ENCODE measurements around the gene CDH5. TPM values are rescaled to one million over a fixed set of nuclear protein-coding genes. Genes with fewer than 3 reads are reported as not detected.

The CDH5 gene
- total and polyA plus RNA-seq, 2 of the 4 experiments (the other 2 are of a cell fraction): not detected

- BruUV-seq (replicated peaks): no TSS peak
Measured at GRCh38 chr16:66403531-66404145, 37.1 kb downstream of the CDH5 start.

More at GRCh38 chr16:66403531-66404145, 37.1 kb downstream of the CDH5 start:
- peaks cover 2% of the 10 kb centered on the region; the same call in 1 of the 2 replicates for H3K9me3 ChIP-seq (ENCODE audit: control insufficient read depth, insufficient read depth, low read length)
- H2BK120ac ChIP-seq (ENCODE audit: low read depth, low read length): no peak overlapping the region
- POLR2A ChIA-PET (ENCODE audit: unreplicated experiment): no interaction called here
- no peak overlapping the region for H2AK5ac ChIP-seq (ENCODE audit: low read depth, low read length)
- in situ Hi-C loops (cut with MboI; ENCODE audit: low sequenced_read_pairs): loop anchor here (10.0 kb wide), 1 partner anchor 461 kb away; no protein-coding TSS in a partner anchor
- dilution Hi-C loops (cut with HindIII; ENCODE audit: low sequenced_read_pairs, unreplicated experiment): no loop called here
- no peak overlapping the region for H3K23ac ChIP-seq (ENCODE audit: low read depth, low read length)
- H4K5ac ChIP-seq (ENCODE audit: low read depth, low read length): no peak overlapping the region
- no peak overlapping the region for H3K56ac ChIP-seq (ENCODE audit: extremely low read depth, insufficient read depth, low read length)
- no peak overlapping the region for H2BK20ac ChIP-seq (ENCODE audit: low read depth, low read length)
- no peak overlapping the region for H2AK9ac ChIP-seq (replicated peaks; ENCODE audit: low read depth, low read length, poor library complexity)
- H3K79me1 ChIP-seq (ENCODE audit: low read depth in 1 of 2, low read length in 2 of 2): no peaks in the 10 kb centered on the region
- no peak for TF ChIP-seq MAZ (IDR thresholded peaks at IDR 0.05; ENCODE audit: borderline replicate concordance, low read depth, low read length)
- TF ChIP-seq FOS (IDR thresholded peaks at IDR 0.05; ENCODE audit: low read depth, low read length): no peak
- no peak for TF ChIP-seq NFE2L2 (IDR thresholded peaks at IDR 0.05; ENCODE audit: low read depth, low read length)
- no peak for TF ChIP-seq RFX5 (IDR thresholded peaks at IDR 0.05; ENCODE audit: low read depth, low read length)
- TF ChIP-seq SMC3 (IDR thresholded peaks at IDR 0.05; ENCODE audit: low read depth, low read length): no peak
- TF ChIP-seq POLR2A (IDR thresholded peaks at IDR 0.05; ENCODE audit: low read depth, low read length): no peak
- TF ChIP-seq MAFK (IDR thresholded peaks at IDR 0.05; ENCODE audit: low read depth, low read length): no peak
- no peak for TF ChIP-seq BHLHE40 (IDR thresholded peaks at IDR 0.05; ENCODE audit: low read depth, low read length)
- no peak for TF ChIP-seq USF2 (IDR thresholded peaks at IDR 0.05; ENCODE audit: low read depth, low read length)
- no peak for TF ChIP-seq ELK1 (IDR thresholded peaks at IDR 0.05; ENCODE audit: borderline replicate concordance, low read depth, low read length)
- no peak for TF ChIP-seq RCOR1 (IDR thresholded peaks at IDR 0.05; ENCODE audit: insufficient replicate concordance, low read length)
- TF ChIP-seq CTCF (conservative IDR thresholded peaks at IDR 0.05; ENCODE audit: low read depth, low read length): no peak
- TF ChIP-seq CHD1 (IDR thresholded peaks at IDR 0.05; ENCODE audit: low read depth, low read length): no peak
- ATAC-seq (ENCODE audit: low read depth) (no peak), DNase-seq (no peak)
- no peak overlapping the region for H3K4ac ChIP-seq (ENCODE audit: low read depth, low read length)
- intact Hi-C loops (cut with micrococcal nuclease): loop anchor here (2.0 to 10.0 kb wide), 2 partner anchors 341 to 465 kb away; no protein-coding TSS in a partner anchor
- CTCF ChIA-PET: no interaction called here
- no peak overlapping the region for H2BK15ac ChIP-seq (ENCODE audit: low read depth, low read length)
- no peak overlapping the region for H3K9ac ChIP-seq (ENCODE audit: low read depth, low read length)
- no peak overlapping the region for H2BK5ac ChIP-seq (ENCODE audit: low read depth, low read length, poor library complexity, severe bottlenecking)
- H2AFZ ChIP-seq (replicated peaks; ENCODE audit: low read length, poor library complexity): no peak overlapping the region
- no peak overlapping the region for H3K14ac ChIP-seq (replicated peaks; ENCODE audit: low read depth, low read length)
- H3K18ac ChIP-seq (ENCODE audit: low read depth, low read length): no peak overlapping the region
- H3K27me3 ChIP-seq (ENCODE audit: control insufficient read depth, insufficient read depth, low read length): peaks cover 30% of the 10 kb centered on the region
- no CpG with 5 or more reads among the region's 5 CpGs for WGBS, 2 experiments (ENCODE audit: extremely low coverage in 2 of 2, insufficient read length in 1 of 2)
- peaks cover 2% of the 10 kb centered on the region; the same call in 1 of the 2 replicates for H3K9me1 ChIP-seq (ENCODE audit: insufficient read depth, low read length)
- H3K36me3 ChIP-seq (ENCODE audit: control insufficient read depth, insufficient read depth, low read length): no peaks in the 10 kb centered on the region
- H4K91ac ChIP-seq (ENCODE audit: insufficient read depth, low read depth, low read length): no peak overlapping the region
- H3K4me1 ChIP-seq (ENCODE audit: control insufficient read depth, insufficient read depth, low read length): peaks cover 5% of the 10 kb centered on the region
- no peak overlapping the region for H3K27ac ChIP-seq (ENCODE audit: insufficient read depth, low read length)
- H4K8ac ChIP-seq (ENCODE audit: low read depth in 2 of 2, low read length in 2 of 2): no peak overlapping the region
- no peak overlapping the region for H3K4me3 ChIP-seq (ENCODE audit: insufficient read depth, low read depth, low read length)
- no peak overlapping the region for H3K4me2 ChIP-seq (ENCODE audit: low read depth, low read length)
- no peaks in the 10 kb centered on the region for H4K20me1 ChIP-seq (ENCODE audit: insufficient read depth, low read length)

Data from IMR-90 (cell line).